CD1c-positive myeloid dendritic cell (primary cell): Measurements from ENCODE around the gene DCP1B.
A peak's percentile ranks its signal among the peaks of the same experiment; 100 is the strongest.

Source experiments
- DNase-seq: peaks from one replicate; pipeline ENCODE4 v3.0.0-alpha.2; 2016; ENCODE audit errors: extremely low spot score

The DCP1B gene

DNA sequence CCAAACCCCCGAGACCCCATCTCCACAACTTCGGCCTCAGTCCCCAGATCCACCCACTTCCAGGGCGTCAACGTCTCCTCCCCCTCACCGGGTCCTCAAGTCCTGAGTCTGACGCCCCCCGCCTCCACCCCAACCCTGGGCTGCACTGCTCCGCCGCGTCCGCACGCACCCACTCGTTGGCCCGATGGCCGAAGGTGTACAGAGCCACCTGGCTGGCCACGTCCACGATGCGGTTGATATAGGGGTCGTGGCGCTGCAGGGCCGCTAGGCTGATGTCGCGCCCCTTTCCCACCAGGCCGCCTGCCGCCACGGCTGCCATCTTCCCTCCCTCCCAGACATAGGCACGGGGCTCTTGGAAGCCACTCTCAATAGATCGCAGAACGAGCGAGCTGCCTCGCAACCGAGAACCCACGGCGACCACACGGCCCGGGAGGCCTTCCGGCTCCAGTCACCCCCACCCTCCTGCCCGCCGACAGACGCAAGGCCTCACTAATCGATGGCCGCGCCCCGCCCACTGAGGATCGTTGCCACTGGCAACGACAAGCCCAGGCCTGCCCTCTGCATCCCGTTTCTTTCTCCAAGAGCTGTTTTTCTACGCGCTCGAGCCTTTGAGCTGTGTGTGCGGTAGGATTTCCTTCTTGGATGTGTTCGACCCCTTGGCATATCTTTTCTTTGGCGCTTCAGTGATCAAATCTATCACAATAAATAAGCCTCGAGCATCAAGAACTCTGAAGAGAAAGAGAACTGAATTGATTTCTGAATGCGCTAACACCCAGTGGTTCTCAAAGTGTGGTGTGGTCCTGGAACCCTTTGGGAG lies at the start of gene DCP1B:
TSS of gene DCP1B (minus strand) at position 345 of the 817 bp plus-strand sequence. CDS start at position 319, 26 bp downstream.
- DNase-seq = peak; percentile 96

DNA sequence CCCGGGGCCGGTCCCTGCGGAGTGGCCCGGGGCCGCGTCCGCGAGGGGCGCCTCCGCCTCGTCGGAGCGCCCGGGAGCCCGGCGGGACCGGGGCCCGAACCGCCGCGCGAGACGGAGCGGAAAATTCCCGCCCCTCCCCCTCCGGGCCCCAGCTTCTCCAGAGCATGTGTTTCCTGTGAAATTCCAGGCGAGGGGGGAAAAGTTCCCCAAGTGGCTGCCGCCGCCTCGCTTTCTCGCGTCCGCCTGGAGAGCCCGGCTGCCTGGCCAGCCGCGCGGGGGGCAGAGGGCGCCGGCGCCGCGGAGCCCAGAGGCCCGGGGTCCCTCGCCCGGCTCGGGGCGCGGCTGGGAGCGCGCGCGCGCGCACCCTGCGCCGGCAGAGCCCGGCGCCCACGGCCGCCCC lies 49.4 kb upstream of the DCP1B start:
- no peak for DNase-seq

DNA sequence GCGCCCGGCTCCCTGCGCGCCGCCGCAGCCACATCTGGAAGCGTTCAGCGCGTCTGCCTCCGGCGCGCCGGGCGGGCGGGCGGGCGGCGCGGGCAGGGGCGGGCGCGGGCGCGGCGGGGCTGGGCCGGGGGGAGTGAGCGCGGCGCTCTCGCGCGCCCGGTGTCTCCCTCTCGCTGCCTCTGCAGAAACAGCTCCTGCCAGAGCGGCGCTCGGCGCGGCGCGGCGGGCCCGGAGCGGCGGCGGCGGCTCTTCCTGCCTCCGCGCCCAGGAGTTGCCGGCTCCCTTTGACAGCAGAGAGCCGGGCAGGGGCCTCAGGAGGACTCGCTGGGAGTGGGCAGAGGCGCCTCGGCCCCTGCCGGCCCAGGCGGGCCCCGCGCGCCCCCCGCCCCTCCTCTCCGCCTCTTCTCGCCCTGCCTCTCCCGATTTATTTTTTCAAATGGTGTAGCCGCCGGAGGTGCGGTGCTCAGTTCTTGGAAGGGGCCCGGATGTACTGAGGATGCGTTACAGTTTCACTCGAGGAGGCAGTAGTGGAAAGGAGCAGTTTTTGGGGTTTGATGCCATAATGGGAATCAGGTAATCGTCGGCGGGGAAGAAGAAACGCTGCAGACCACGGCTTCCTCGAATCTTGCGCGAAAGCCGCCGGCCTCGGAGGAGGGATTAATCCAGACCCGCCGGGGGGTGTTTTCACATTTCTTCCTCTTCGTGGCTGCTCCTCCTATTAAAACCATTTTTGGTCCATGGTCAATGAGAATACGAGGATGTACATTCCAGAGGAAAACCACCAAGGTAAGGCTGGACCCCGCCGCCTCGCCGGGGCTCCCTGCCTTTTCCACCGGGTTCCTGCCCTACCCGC lies 48.8 kb upstream of the DCP1B start, which contains the start of gene CACNA1C:
TSS of gene CACNA1C (plus strand) at position 162 of the 853 bp plus-strand sequence. CDS start at position 738, 576 bp downstream.
- DNase-seq = no peak

DNA sequence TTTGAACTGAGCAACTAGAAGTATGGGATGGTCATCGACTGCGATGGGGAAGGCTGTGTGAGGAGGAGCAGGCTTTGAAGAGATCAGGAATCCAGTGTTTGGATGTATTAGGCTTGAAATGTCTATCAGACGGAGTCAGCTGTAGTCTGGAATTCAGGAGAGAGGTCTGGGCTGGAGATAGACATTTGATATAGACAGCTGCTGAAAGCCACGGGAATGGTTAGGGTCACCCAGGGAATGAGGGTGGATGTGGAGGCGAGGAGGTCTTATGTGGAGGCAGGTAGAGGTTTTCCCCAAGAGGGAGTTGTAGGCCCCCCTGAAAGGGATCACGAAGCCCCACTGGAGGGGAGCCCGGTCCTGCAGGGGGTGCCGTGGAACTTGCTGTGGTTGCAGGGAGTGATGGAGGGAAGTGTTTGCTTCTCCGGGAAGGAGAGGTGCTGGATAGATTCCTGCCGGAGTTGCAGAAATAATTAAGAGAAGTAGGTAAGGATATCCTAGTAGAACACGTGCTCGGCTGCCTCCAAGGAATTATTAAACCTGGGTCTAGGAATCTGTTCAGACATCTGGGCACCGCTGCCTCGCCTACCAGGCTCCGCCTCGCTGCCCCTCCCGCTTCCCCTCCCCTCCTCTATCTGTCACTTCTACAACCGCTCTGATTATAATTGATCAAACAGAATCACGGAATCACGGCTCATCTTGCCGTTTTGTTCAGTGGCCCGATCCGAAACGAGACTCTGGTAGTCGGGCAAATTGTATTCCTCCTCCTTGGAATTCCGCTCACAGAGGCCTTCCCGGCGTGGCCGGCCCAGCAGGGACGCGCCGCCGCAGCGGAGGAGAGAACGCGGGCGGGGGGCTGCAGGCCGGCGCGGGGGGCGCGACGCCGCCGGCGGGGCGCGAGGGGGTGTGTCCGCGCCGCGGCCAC lies 47.7 kb upstream of the DCP1B start:
- no peak for DNase-seq

DNA sequence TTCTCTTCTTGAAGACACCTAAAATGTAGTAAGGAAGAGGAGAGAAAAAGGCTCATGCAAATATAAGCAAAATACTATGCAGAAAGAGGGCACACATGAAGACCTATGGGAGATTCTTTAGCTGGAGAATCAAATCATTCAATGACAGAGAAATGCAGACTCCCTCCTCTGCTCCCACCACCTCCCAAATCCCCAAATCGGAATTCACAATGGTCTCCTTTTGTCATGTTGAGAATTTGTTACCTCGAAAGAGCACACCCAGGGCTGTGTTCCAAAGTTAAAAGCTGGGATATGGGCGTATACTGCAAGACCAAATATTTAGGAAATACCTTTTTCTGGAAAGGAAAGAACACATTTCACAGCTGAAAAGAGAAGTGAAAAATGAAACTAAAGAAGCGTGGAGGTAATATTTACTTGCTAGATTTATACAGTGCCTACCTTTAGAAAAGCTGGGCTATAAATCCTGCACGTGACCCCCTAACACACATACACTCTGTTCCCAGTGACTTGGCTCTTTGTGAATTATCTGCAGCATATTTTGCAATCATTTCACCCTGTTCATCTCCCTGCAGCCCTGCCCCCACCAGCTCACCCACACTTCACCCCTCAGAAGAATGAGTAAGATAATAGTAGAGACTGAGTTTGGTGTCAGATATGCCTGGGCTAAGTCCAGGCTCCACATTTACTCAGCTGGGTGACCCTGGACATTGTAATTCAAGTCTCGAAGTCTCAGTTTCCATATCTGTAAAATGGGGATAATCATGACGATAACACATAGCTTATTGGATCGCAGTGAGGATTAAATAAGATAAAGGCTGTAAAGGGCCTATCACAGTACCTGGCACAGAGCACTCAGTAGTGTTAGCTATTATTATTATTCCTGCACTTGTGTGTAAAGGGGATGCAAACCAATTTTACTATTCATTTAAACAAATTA lies 45.6 kb upstream of the DCP1B start:
- no peak for DNase-seq

DNA sequence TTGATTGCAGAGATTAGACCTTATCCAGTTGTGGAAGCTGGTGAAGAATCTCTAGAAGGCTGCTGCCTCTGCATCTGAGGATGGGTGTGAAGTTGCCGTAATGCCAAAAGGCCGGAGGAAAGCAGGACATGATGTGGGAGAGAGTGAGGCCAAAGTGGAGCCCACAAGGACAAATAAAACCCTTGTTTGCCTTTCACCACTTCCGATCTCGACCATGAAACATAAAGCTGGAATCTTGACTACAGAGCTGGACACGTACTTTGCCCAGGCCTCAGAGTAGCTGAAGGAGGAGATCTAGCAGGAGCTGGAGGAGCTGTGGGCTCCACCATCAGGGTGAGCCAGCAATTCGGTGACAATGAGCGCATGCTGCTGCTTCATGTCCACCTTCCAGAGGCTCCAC lies 43.5 kb upstream of the DCP1B start:
- no peak for DNase-seq

DNA sequence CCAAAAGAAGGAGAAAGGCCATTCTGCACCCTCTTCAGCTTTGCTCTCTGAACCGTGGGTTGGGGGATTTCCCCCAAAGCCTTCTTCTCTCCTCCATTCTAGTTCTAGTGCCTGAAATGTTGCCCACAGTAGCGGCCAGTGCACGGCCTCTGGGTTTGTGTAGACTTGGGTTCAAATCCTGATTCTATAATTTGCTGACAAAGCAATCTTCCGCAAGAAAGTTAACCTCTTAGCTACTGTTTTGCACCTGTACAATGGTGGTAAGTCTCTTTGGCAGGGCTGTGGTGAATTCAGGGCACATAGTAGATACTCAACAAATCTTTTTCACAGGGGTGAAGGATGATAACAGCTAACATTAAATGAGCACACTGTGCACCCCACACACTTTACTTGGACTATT lies 42.7 kb upstream of the DCP1B start:
- no peak for DNase-seq

DNA sequence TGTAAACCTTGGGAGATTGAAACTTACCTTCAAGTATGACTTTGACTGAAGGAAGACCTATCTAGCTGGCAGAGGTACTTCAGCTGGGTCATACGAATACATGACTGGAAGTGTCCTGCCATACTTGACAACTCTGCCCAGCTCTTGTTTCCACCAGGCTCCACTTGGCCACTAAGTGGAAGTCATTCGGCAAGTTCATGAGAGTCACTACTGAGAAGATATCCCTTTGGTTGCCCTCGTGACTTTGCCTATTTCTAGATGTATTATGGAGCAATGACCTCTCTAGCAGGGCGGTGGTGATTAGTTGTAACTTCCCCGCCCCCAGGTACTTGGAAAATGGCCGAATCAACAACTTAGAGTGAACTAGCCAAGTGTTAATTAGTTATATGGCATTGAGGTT lies 39.9 kb upstream of the DCP1B start:
- DNase-seq = no peak

DNA sequence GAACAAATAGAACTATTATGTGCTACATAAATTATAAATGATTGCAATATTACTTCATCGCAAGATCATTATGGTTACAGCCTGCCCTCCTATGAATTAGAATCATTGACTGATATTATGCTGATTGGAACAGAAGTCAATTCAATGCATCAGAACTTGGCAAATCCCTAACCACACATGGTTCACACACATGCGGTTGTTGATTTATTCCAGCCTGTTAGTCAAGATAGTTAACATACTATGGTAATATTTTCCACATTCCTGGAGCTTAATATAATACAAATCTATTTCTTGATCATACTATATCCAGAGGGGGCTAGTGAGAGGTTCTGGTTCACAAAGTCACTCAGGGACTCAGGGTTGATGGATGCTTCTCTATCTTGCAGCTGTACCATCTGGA lies 38.8 kb upstream of the DCP1B start:
- DNase-seq = no peak

DNA sequence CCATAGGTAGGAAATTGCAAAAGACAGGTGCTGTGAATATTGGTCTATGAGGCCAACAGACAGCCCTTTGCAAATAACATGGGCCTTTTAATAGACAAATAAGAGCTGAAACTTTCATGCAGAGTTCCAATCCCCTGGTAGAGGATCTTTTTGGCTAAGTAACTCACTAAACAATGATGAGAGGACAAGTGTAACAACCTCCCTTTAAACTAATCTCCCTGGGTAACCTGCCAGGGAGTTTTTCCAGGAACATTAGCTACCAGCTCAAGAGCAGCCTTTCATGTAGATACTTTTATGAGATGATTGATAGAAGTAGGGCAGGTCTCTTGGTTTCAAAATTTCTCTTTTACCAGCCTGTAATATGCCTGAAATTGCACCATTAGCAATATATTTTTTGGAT lies 34.8 kb upstream of the DCP1B start:
- DNase-seq = no peak

DNA sequence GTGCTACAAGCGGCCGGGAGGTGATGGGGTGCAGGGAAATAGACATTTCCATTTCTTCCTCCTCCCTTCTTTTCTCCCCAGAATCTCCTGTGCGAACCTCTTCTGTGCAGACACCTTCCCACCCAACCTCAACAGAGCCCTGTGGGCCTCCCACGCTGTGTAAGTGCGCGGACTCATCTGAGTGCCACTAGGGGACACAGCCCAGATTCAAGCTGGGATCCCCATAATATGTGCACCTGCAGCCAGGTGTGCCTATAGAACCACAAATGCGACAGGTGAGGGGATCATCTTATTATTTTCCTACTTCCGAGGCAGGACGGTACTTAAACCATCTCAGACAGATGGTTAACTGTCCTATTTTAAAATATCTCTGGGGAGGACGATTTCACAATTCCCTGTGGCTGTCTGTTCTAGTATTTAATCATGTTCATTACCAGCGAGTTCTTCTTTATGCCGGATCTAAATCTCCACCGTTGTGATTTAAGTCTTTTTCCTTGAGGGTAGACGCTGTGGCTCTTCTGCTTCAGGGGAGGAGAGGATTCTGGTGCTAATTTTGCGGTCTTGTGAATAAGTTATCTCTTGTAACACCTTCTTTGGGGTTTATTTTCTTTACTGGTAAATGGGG lies 31.3 kb upstream of the DCP1B start:
- no peak for DNase-seq

DNA sequence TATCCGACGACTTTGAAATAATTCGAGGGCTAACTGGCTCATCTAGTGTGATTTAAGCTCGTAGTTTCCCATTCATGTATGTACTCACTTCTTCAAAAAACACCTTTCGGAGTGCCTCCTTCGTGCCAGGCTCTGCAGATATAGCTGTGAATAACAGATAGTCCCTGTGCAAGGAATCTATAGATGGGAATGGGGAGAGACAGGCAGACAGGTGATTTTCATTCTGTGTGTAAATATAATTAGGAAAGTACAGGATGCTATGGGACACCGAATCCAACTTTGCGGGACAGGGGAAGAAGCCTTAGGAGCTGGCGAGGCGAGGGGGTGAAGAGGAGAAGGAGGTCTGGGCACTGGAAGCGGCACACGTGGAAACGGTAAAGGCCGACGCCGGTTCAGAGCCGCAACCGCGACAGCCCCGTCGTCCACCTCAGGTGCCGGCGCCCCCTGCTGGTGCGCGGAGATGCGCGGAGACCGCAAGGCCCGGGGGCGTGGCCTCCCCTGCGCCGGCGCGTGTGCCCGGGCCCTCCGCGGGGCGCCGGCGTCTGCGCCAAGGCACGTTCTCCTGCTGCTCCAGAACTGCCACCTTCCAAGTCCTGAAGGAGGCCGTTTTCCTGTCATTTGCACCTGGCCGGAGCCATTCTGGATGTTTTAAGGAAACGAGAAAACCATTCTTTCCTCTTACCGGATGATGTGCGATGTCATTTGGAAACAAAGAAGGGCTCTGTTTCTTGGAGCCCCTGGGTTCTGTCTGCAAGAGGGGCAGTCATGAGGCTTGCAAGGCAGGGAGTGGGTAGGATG lies 30.6 kb upstream of the DCP1B start:
- peak; percentile 90 for DNase-seq

DNA sequence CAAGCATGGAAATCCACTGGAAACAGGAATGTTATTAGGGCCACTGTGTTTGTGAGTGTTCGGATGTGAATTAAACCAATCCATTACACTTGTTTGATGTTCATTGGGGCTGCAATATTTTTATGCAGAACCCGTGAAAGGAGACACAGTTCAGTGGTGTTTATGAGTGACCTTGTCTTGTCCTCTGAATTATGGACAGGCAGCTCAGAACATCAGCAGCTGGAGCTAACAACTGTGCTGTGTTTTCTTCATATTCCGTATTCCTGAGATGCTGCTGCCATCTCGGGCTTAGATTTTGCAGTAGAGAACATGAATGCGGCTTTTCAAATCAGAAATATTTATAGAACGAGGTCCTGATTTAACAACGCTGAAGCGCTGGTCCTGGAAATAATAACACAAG lies 28.2 kb upstream of the DCP1B start:
- no peak for DNase-seq

DNA sequence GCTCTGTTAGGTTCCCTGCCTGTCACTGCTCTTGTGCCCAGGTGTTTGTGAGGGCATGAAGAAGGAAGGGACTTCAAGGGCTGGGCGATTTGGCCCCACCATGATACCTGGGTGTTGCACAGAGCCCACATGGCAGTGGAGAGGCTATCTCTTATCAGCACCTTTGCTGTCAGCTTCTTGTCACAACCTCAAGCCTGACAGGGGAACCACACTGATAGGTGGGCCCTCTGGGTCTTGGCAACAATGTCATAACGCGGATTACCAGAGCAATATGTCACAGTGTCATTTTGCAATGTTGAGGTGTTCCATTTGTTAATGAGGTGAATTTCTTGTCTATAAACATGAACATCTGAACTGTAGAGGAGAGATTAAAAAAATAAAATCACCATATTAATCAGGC lies 25.6 kb upstream of the DCP1B start:
- DNase-seq = no peak

DNA sequence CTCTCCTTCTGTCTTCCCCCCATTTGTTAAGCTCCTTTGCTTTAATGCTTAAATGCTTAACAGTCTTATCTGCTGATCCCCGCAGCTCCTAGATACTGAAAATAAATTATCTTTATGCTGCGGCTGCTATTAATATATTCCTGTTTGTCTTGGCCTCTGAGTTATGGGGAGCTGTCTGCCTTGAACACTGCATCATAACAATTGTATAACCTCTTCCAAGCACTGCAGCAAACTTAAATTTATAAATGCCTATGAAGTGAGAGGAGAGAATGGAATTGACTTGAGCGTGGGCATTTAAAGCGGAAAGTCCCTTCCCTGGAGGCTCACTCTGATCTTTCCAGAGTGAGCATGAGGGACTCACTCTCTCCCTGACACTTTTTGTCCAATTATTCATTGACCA lies 23.1 kb upstream of the DCP1B start:
- no peak for DNase-seq

DNA sequence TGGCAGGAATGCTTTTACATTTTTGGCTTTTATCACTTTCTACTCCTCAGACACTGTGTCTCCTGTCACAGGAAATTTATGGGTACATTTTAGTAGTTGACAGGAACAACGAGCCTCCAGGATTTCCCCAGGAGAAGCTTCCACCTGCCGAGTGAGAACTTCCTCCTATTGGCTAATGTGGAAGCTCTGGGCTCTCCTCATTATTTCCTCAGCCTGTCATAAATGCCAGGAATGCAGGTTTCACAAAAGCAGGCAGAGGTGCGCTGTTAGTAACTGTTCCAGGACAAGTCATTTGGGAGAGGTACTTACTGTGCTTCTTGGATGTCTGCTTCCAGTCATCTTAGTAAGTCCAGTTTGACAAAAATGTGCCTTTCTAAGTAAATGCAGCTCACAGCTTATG lies 19.1 kb upstream of the DCP1B start:
- no peak for DNase-seq

DNA sequence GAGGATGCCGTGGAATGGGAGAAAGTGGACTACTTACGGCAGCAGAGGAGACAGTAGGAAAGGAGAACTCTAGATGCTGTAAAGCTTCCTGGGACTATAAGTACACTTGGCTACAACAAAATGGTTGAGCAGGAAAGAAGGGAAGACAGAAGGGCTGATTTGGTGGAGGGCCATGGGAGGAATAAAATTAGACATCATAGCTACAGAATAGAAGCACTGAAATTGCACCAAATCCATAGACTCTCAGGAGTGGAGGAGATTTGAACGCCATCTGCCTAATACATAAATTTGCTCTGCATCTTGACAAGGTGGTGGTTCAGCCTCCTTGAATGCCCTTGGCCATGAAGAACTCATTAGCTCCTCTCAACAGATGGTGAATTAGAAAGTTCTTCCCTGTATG lies 16.3 kb upstream of the DCP1B start:
- DNase-seq = no peak

DNA sequence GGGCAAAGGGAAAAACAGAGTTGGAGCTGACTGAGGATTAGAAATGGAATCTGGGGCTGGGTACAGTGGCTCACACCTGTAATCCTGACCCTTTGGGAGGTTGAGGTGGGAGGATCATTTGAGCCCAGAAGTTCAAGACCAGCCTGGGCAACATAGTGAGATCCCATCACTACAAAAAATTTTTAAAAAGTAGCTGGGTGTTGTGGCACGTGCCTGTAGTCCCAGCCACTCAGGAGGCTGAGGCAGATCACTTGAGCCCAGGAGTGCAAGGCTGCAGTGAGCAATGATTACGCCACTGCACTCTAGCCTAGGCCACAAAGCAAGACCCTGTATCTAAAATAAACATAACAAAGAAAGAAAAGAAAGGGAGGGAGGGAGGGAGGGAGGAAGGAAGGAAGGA lies 14.9 kb upstream of the DCP1B start:
- DNase-seq = no peak

DNA sequence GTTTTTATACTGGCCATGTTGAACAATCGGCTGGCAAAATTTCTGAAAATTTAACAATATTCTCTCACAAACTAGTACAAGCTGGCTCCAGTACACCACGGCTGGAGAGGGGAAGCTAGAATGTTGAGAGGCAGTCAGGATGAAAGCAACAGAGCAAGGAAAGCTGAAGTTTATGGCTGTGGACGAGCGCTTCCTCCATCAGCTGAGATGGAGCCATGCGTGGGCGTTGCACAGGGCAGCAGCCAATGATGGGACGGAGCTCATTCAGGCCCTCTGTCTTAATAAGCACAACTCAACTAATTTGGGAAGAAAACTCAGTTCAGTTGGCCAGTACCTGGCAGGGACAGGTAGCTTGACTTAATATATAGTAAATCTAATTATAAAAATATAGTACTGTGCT lies 14.1 kb upstream of the DCP1B start:
- no peak for DNase-seq
